HG03139 (cell line): ENCODE data around the gene KRTAP3-1.
"Not testable (repeated sequence)": the region's sequence is repeated elsewhere in the genome, so short reads cannot be mapped to it uniquely, and the experiment has no call there.

Source experiments
- ATAC-seq: cut with Tn5 transposase; IDR thresholded peaks from one replicate; pipeline ENCODE4 v1.9.1; 2021; ENCODE audit not compliant: unreplicated experiment

The KRTAP3-1 gene

DNA sequence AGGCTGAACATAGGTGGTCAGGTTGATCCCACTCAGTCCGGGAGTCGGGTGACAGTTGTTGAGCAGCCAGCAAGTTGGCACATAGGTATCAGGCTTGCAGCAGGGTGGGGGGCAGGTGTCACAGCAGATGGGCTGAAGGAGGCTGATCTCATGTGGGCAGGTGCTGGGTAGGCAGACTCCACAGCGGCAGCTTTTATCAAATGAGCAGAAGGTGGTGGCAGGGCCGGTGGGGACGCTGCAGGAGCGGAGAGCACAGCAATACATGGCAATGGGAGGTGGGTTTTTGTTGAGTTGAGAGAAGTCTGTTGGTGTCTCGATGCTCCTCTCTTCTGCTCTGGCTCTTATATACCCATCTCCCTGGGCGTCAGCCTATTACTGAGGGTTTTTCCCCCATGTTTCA is at the start of gene KRTAP3-1:
TSS of gene KRTAP3-1 (minus strand) at position 318 of the 400 bp plus-strand sequence. CDS start at position 264, 54 bp downstream.
- no peak for ATAC-seq

- no peak for ATAC-seq
These were observed 48.6 kb upstream of the KRTAP3-1 start for GRCh38 chr17:41057547-41057946.

- ATAC-seq = not testable (repeated sequence)
These were observed 46.2 kb upstream of the KRTAP3-1 start, which contains the start of gene KRTAP2-2 for GRCh38 chr17:41055130-41055529. Gene KRTAP2-2 (minus strand): TSS chr17:41055230. CDS start chr17:41055211, 19 bp downstream.

GRCh38 chr17:41054556-41054955 is 45.6 kb upstream of the KRTAP3-1 start:
- not testable (repeated sequence) for ATAC-seq

GRCh38 chr17:41054025-41054424 is 45.1 kb upstream of the KRTAP3-1 start:
- ATAC-seq = no peak

DNA sequence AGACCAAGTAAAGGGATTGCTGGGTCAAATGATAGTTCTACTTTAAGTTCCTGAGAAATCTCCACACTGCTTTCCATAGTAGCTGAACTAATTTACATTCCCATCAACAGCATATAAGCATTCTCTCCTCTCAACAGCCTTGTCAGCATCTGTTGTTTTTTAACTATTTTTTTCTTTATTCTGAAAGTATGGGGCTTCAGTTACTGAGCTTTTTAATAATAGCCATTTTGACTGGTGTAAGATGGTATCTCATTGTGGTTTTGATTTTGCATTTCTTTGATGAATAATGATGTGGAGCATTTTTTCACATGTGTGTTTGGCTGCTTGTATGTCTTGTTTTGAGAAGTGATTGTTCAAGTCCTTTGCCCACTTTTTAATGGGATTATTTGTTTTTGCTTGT is 43.6 kb upstream of the KRTAP3-1 start:
- no peak for ATAC-seq

DNA sequence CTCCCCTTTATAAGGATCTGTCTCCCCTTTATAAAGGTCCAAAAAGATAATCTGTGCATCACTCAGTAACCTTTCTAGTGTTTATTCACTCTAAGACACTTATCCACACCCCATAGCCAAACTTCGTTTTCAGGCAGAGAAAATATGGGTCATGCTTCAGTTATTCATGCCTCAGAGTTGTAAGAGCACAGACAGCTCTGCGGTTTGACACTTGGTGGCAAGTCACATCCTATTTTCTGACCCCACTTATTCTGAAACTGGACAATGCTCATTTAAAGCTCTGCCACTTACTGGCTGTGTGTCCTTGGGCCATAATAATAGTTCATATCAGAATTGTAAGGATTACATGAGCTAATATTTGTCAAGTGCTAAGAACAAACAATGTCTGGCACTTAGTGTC is 40.2 kb upstream of the KRTAP3-1 start:
- no peak for ATAC-seq

DNA sequence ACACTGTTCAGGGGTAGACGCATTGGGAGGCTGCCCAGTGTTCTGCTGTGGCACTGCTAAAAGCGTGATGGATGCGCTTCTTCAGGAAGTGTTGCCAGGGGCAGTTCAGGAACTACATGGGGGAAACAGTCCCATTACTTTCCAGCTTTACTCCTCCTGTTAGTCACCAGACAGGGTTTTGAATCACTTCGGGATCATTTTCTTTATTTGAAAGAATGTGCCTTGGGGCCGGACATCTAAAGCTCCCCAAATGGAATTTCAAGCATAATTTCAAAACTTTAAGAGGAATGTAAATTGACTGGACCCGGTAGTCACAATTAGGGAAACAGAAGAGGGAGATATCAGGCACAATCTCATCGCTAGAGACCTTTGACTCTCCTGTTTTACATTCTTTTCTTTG is 39.5 kb upstream of the KRTAP3-1 start:
- ATAC-seq = no peak

GRCh38 chr17:41046735-41047465 is 38.0 kb upstream of the KRTAP3-1 start, which contains the start of gene KRTAP2-1:
Gene KRTAP2-1 (minus strand): TSS chr17:41047316. CDS start chr17:41047267, 49 bp downstream.
- not testable (repeated sequence) for ATAC-seq

DNA sequence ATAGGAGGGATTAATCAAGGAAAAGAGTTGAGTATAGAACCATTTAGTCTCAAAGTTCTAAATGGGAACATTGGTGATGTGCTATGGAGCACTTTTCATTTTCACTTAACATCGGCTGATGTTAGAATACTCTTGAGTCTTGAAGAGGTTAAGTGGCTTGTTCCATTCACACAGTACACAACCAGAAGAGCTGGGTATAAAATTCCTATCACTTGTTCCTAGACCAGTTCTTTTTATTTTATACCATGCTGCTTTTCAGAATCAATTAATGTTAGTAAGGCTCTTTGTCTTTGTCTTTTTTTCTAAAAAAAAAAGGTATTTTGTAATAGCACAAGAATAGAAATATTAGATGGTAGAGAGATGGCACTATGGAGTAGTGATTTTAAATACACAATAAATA is 34.0 kb upstream of the KRTAP3-1 start:
- ATAC-seq = no peak

DNA sequence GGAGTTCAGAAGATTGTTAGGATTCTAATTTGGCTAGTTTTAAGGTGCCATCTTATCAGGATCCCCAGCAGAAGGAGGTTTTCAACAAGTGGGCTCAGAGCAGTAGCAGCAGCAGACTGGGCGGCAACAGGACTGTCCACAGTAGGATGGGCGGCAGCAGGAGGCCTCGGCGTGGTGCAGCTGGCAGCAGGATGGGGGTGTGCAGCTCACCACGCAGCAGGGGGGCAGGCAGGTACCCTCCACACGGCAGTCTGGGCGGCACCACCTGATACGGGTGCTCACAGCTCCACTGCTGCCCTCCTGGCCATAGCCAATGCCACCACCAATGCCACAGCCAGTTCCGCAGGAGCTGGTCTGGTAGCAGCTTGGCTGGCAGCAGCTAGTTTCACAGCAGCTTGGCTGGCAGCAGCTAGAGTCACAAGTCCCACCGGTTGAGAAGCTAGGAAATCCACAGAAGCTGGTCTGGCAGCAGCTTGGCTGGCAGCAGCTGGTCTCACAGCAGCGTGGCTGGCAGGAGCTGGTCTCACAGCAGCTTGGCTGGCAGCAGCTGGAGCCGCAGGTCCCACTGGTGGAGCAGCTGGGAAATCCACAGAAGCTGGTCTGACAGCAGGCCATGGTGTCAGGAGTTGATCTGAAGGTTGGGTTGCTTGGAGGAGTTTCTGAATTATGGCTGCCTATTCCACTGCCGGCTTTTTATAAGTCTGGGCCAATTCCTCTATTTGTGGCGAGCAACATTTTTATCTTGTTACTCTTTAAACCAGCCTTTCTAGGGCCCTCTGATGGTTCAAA is 32.0 kb upstream of the KRTAP3-1 start, which contains the start of gene KRTAP1-1:
TSS of gene KRTAP1-1 (minus strand) at position 668 of the 789 bp plus-strand sequence. CDS start at position 615, 53 bp downstream.
- ATAC-seq = not testable (repeated sequence)

GRCh38 chr17:41037853-41038350 is 29.0 kb upstream of the KRTAP3-1 start:
- no peak for ATAC-seq

DNA sequence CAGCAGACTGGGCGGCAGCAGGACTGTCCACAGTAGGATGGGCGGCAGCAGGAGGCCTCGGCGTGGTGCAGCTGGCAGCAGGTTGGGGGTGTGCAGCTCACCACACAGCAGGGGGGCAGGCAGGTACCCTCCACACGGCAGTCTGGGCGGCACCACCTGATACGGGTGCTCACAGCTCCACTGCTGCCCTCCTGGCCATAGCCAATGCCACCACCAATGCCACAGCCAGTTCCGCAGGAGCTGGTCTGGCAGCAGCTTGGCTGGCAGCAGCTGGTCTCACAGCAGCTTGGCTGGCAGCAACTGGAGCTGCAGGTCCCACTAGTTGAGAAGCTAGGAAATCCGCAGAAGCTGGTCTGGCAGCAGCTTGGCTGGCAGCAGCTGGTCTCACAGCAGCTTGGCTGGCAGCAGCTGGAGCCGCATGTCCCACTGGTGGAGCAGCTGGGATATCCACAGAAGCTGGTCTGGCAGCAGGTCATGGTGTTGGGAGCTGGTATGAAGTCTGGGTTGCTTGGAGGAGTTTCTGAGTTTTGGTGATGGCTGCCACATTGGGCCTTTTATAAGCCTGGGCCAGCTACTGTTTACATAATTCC is 25.5 kb upstream of the KRTAP3-1 start, which contains the start of gene KRTAP1-3:
TSS of gene KRTAP1-3 (minus strand) at position 529 of the 590 bp plus-strand sequence. CDS start at position 476, 53 bp downstream.
- ATAC-seq = not testable (repeated sequence)

GRCh38 chr17:41029633-41030245 is 20.8 kb upstream of the KRTAP3-1 start, which contains the start of gene KRTAP1-4:
Gene KRTAP1-4 (minus strand): TSS chr17:41030195. CDS start chr17:41030078, 117 bp downstream.
- ATAC-seq = no peak

DNA sequence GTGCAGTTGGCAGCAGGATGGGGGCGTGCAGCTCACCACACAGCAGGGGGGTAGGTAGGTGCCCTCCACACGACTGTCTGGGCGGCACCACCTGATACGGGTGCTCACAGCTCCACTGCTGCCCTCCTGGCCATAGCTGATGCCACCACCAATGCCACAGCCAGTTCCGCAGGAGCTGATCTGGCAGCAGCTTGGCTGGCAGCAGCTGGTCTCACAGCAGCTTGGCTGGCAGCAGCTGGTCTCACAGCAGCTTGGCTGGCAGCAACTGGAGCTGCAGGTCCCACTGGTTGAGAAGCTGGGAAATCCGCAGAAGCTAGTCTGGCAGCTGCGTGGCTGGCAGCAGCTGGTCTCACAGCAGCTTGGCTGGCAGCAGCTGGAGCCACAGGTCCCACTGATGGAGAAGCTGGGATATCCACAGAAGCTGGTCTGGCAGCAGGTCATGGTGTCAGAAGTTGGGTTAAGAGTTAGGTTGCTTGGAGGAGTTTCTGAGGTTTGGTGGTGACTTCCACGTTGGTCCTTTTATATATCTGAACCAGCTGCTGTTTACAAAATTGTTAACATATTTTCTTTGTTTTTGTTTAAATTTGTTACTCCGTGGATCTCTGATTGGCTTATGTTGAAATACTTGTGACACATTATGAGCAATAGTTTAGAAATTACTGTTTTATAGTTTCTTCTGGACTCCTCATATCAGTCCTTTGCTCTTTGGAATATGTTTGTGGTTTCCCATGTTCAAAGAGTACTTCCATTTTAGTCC is 18.0 kb upstream of the KRTAP3-1 start, which contains the start of gene KRTAP1-5:
TSS of gene KRTAP1-5 (minus strand) at position 494 of the 757 bp plus-strand sequence. CDS start at position 441, 53 bp downstream.
- ATAC-seq = no peak

GRCh38 chr17:41024697-41025096 is 15.8 kb upstream of the KRTAP3-1 start:
- no peak for ATAC-seq

GRCh38 chr17:41020336-41020735 is 11.4 kb upstream of the KRTAP3-1 start:
- no peak for ATAC-seq

DNA sequence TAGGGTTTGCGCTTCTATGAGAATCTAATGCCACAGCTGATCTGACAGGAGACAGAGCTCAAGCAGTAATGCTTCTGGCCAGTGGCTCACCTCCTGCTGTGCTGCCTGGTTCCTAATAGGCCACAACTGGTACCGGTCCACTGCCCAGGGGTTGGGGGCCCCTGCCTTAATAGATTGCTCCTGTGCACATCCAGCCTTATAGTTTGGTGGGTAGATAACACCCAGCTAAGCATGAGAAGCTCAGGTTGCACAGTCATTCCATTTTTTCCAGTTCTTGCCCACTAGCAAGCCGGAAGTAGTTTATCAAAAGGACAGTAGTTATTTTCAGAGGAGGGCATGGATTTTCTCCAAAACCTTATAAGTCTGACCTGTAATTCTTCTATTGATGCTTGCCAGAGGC is 10.5 kb upstream of the KRTAP3-1 start:
- ATAC-seq = no peak

GRCh38 chr17:41018541-41018940 is 9.6 kb upstream of the KRTAP3-1 start:
- ATAC-seq = no peak
